Measurements from ENCODE around the gene NUDC. TPM values are rescaled to one million over a fixed set of nuclear protein-coding genes. Genes with fewer than 3 reads are reported as not detected.
A peak's percentile ranks its signal among the peaks of the same experiment; 100 is the strongest.

Gene NUDC
- total and polyA plus RNA-seq, 9 of the 15 experiments (the other 6 are each of a cell fraction or from before 2014, with no cell fraction given): 9.8 to 234 (median 149) TPM

DNA sequence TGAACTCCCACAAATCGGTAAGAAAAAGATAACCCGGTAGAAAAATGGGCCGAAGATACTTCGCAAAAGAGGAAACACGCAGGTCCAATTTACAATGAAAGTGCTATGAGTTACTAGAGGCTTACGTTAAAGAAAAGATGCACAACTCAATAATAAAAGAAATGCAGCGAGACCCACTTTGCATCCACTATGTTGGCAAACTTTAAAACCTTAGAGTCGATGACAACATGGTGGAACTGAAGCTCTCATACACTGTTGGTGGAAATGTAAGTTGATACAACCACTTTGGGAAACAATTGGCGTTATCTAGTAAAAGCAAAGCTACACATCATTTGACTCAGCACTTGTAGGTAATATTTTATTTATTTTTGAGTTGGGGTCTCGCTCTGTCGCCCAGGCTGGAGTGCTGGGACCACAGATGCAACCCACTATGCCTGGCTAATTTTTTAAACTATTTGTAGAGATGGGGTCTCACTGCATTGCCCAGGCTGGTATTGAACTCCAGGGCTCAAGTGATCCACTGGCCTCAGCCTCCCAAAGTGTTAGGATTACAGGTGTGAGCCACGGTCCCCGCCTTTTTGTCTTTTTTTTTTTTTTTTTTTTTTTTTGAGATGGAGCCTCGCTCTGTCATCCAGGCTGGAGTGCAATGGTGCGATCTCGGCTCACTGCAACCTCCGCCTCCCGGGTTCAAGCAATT, 20.6 kb upstream of the NUDC start (continued):
- TF ChIP-seq SAP30 (IDR thresholded peaks at IDR 0.05; ENCODE audit: borderline replicate concordance, insufficient read depth, low read depth, low read length, poor library complexity, severe bottlenecking) (no peak), CCAR2 (IDR thresholded peaks at IDR 0.05; ENCODE audit: low read depth, low read length) (no peak), RBM34 (IDR thresholded peaks at IDR 0.05; ENCODE audit: borderline replicate concordance, insufficient read depth, low read length) (no peak), LEF1 (IDR thresholded peaks at IDR 0.05) (no peak), ZNF140 (CRISPR knock-in tag; IDR thresholded peaks at IDR 0.05) (no peak), PYGO2 (tag; IDR thresholded peaks at IDR 0.05) (peak; percentile 36; the same call in 1 of the 2 replicates), POLR3G (IDR thresholded peaks at IDR 0.05; ENCODE audit: extremely low read depth, insufficient read length, insufficient replicate concordance) (no peak), DIDO1 (tag; IDR thresholded peaks at IDR 0.05; ENCODE audit: low read depth) (no peak), CBX3 (IDR thresholded peaks at IDR 0.05; ENCODE audit: borderline replicate concordance in 1 of 2, low read length in 2 of 2) (no peak)
- TF ChIP-seq, protein P1, sequence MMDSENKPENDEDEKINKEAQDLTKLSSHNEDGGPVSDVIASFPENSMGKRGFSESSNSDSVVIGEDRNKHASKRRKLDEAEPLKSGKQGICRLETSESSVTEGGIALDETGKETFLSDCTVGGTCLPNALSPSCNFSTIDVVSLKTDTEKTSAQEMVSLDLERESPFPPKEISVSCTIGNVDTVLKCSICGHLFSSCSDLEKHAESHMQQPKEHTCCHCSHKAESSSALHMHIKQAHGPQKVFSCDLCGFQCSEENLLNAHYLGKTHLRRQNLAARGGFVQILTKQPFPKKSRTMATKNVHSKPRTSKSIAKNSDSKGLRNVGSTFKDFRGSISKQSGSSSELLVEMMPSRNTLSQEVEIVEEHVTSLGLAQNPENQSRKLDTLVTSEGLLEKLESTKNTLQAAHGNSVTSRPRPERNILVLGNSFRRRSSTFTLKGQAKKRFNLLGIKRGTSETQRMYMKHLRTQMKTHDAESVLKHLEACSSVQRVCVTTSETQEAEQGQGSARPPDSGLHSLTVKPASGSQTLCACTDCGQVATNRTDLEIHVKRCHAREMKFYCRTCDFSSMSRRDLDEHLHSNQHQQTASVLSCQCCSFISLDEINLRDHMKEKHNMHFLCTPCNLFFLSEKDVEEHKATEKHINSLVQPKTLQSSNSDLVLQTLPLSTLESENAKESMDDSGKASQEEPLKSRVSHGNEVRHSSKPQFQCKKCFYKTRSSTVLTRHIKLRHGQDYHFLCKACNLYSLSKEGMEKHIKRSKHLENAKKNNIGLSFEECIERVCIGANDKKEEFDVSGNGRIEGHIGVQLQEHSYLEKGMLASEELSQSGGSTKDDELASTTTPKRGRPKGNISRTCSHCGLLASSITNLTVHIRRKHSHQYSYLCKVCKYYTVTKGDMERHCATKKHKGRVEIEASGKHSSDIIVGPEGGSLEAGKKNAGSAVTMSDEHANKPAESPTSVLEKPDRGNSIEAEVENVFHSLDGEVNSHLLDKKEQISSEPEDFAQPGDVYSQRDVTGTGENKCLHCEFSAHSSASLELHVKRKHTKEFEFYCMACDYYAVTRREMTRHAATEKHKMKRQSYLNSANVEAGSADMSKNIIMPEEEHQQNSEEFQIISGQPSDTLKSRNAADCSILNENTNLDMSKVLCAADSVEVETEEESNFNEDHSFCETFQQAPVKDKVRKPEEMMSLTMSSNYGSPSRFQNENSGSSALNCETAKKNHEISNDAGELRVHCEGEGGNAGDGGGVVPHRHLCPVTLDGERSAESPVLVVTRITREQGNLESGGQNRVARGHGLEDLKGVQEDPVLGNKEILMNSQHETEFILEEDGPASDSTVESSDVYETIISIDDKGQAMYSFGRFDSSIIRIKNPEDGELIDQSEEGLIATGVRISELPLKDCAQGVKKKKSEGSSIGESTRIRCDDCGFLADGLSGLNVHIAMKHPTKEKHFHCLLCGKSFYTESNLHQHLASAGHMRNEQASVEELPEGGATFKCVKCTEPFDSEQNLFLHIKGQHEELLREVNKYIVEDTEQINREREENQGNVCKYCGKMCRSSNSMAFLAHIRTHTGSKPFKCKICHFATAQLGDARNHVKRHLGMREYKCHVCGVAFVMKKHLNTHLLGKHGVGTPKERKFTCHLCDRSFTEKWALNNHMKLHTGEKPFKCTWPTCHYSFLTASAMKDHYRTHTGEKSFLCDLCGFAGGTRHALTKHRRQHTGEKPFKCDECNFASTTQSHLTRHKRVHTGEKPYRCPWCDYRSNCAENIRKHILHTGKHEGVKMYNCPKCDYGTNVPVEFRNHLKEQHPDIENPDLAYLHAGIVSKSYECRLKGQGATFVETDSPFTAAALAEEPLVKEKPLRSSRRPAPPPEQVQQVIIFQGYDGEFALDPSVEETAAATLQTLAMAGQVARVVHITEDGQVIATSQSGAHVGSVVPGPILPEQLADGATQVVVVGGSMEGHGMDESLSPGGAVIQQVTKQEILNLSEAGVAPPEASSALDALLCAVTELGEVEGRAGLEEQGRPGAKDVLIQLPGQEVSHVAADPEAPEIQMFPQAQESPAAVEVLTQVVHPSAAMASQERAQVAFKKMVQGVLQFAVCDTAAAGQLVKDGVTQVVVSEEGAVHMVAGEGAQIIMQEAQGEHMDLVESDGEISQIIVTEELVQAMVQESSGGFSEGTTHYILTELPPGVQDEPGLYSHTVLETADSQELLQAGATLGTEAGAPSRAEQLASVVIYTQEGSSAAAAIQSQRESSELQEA (IDR thresholded peaks at IDR 0.05; ENCODE audit: low read depth): no peak
- TF ChIP-seq, protein P2, sequence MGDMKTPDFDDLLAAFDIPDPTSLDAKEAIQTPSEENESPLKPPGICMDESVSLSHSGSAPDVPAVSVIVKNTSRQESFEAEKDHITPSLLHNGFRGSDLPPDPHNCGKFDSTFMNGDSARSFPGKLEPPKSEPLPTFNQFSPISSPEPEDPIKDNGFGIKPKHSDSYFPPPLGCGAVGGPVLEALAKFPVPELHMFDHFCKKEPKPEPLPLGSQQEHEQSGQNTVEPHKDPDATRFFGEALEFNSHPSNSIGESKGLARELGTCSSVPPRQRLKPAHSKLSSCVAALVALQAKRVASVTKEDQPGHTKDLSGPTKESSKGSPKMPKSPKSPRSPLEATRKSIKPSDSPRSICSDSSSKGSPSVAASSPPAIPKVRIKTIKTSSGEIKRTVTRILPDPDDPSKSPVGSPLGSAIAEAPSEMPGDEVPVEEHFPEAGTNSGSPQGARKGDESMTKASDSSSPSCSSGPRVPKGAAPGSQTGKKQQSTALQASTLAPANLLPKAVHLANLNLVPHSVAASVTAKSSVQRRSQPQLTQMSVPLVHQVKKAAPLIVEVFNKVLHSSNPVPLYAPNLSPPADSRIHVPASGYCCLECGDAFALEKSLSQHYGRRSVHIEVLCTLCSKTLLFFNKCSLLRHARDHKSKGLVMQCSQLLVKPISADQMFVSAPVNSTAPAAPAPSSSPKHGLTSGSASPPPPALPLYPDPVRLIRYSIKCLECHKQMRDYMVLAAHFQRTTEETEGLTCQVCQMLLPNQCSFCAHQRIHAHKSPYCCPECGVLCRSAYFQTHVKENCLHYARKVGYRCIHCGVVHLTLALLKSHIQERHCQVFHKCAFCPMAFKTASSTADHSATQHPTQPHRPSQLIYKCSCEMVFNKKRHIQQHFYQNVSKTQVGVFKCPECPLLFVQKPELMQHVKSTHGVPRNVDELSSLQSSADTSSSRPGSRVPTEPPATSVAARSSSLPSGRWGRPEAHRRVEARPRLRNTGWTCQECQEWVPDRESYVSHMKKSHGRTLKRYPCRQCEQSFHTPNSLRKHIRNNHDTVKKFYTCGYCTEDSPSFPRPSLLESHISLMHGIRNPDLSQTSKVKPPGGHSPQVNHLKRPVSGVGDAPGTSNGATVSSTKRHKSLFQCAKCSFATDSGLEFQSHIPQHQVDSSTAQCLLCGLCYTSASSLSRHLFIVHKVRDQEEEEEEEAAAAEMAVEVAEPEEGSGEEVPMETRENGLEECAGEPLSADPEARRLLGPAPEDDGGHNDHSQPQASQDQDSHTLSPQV (IDR thresholded peaks at IDR 0.05): peak; percentile 55; the same call in 1 of the 2 replicates
- TF ChIP-seq, protein P3, sequence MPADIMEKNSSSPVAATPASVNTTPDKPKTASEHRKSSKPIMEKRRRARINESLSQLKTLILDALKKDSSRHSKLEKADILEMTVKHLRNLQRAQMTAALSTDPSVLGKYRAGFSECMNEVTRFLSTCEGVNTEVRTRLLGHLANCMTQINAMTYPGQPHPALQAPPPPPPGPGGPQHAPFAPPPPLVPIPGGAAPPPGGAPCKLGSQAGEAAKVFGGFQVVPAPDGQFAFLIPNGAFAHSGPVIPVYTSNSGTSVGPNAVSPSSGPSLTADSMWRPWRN (IDR thresholded peaks at IDR 0.05; ENCODE audit: low read depth): no peak
